ENCODE results near the gene ATRN.

The ATRN gene

DNA sequence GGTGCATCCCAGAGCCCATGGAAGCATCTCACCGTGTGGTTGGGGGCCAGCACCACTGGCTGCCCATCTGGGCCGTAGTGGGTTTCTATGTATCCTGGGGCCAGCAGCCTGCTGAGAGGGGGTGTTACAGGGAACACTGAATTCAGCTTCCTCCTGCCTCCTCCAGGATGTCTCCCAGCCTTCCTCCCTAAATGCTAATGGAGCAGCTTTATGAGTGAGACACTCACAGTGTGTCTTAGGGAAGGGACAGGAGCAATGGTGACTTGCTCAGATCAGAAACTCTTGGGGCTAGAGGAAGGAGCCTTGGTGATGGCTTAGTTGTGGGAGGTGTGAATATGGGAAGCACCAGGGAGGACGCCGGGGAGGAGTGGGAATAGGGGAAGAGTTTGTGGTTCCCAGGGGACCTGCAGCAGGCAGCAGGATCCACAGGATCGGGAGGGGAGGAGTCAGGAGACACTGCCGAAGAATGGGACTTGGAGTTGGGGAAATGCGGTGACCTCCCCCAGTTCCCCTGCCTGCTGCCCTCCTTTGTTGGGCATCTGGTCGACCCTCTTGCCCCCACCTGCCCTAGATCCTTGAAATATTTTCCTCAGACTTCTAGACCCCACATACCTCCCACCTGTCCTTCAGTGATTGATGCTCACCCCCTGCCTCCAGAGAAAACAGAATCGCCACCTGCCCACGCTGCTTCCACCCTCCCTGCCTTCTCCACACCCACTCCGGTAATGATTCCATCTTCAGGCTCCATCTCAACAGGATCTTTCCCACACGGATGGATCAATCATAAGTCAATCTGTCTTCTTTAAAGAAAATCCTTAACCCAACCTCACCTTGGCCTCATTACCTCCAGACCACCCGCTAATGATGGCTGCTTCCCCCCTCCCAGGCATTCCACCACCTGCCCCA, 204.4 kb downstream of the ATRN start:
- DNase-seq (ENCODE audit: low spot score): no peak

DNA sequence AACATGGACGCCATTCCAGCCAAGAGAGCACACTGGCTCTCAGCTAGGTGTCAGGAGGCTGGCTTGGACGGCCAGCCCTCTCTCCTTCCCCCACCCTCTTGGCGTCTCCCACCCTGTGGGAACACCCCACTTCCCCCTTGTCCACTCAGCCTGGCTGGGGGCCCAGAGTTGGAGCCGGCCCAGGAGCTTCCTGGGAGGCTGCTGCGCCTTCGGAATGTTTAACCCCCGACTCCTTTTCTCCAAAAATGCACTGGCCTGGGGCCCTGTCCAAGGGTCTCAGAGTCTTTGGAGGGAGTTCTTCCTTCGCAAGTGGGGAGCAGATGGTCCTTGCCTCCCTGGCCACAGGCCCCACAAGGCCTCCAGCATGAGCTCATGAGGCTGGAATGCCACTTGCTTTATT, 206.9 kb downstream of the ATRN start:
- DNase-seq (ENCODE audit: low spot score): no peak

DNA sequence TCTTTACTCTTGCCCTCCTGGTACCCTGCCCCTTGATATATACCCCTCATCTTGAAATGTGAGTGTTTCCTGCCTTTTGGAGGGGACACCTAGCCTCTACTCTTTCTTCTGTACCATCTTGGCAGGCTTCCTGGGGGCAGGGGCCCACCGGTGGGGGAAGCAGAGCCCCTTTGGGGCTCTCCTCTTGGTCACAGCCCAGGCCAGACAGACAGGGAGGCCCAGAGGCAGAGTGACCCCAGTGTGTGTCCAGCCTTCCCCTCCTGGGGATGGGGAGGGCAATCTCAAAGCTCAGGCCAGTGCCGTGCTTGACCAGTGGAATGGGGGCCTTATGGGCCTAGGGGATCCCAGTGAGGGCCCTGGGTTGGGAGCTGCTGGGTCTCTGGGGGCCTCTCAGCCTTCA, 207.4 kb downstream of the ATRN start:
- DNase-seq (ENCODE audit: low spot score): no peak

DNA sequence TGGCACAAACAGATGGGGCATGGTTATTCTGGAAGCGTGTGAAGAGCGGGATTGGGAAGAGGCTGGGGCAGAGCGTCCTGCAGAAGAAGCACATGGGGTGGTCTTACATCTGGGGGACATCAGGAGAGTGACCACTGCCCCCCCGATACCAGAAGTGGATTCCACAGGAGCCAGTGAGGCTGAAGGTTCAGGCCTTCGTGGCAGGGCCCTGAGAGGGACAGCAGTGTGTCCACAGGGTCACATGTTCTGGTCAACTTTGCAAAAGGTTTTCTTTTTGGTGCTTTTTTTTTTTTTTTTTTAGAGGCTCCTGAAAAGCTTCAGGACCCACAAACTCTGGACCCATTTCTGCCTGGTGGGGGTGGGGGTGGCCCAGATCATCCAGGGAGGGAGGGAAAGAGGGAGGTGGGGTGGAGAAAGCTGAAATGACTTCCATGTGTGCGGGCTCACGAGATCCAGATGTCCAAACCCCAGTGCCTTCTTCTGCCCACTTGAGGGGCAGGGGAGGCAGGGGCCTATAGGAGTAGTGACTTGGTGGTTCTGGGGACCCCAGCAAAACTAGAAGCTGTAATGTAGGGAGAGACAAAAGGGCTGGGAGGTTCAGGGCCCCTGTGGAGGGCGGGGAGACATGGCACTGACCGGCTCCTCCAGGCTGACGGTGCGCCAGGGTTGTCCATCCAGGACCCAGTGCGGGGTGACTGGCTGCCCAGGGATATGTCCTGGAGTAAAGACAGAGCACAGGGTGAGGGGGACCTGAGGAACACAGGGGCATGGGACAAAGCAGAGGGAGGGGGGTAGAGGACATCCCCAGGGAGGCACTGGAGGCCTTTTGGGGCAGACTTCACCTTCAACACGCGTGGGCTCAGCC, 208.3 kb downstream of the ATRN start:
- no peak for DNase-seq (ENCODE audit: low spot score)

DNA sequence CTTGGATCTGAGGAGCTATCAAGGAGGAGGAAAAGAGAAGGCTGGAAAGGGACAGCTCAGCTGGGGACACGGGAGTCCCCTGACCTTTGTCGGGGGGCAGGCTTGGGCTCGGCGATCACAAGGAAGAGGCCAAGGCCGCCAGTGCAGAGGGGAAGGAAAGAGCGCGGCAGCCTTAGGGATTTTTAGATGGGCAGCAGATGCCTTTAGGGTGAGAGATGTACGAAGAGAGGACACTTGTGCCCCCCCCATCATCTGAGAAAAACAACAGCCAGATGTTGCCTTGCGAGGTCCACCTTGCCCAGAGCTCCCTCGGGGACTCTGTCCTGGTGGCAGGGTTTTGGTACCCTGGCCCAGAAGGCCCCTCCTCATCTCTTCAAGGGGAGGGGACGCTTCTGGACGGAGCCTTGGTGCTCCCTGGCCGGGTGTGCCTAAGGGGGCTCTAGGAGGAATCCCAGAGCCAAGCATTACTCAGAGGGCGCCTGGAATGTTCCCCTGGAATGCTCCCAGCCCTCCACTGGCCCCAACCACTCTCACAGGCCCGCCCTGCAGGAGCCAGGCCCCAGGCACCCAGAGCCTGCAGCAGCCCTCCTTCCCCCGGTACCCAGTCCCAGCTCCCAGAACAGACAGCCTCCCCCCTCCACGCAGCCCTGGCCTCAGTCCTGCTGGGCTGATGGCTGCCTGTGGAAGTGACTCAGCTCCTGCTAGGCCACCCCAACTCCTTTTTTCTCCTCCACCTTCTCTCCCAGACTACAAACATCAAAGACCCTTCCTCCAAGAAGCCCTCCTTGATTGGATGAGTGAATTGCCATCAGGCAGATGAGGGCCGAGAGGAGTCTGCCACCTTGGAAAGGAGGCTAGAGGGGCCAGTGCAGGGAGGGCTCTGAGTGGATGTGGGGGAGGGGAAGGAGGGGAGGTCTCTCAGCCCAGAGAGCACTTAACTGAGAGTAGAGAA, 209.2 kb downstream of the ATRN start:
- no peak for DNase-seq (ENCODE audit: low spot score)

DNA sequence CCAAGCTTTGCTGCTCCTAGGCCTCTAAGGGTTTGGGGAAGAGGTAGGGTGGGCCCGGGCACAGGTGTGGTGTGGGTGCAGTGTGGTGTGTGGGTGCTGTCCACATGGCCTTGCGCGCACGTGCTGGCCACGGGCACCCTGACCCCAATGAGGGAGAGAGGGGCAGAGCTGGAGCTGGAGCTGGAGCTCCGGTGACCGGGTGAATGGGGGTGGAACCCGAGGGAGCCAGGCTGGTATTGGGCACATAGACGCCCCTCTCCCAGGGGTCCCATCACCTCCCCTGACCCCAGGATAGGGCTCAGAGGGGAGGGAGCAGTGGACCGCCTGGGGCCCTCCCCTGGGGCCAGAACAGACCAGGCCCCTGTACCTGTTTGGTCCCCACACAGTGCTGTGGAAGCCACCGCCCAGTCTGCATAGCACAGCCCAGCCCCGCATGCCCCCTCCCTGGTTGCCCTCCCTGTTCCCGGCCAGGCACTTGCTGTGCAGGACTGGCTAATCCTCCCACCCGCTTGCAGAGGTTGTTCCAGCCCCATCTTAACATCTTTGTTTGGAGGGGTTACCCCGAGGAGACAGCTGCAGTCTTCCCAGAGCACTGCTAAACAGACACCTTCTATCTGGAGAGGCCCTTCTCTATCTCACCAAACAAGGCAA, 210.0 kb downstream of the ATRN start:
- DNase-seq (ENCODE audit: low spot score): no peak

DNA sequence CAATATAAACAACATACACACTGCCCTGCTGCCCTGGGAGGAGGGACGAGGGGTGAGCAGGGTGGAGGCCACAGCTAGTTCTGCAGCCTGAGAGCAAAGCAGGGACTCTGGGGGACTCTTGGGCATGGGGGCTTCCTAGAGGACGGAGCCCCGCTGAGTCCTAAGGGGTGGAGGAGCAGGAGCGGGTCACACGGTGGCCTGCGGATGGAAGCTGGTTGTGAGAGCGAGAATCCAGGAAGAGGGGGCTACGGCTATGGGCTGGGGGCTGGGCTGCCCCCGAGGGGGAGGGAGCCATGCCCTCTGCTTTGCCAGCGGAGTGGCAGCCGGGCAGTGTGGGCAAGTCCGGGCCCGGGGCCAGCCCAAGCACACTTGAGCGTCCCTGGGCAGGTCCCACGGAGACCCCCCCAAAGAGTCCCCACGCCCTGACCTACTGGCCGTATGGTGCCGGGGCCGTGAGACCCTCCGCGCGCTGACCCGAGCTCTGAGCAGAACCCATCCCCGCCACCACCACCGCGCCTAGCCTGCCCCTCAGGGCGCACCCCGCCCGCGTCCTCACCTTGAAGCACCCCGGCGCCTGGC, 210.6 kb downstream of the ATRN start:
- no peak for DNase-seq (ENCODE audit: low spot score)

DNA sequence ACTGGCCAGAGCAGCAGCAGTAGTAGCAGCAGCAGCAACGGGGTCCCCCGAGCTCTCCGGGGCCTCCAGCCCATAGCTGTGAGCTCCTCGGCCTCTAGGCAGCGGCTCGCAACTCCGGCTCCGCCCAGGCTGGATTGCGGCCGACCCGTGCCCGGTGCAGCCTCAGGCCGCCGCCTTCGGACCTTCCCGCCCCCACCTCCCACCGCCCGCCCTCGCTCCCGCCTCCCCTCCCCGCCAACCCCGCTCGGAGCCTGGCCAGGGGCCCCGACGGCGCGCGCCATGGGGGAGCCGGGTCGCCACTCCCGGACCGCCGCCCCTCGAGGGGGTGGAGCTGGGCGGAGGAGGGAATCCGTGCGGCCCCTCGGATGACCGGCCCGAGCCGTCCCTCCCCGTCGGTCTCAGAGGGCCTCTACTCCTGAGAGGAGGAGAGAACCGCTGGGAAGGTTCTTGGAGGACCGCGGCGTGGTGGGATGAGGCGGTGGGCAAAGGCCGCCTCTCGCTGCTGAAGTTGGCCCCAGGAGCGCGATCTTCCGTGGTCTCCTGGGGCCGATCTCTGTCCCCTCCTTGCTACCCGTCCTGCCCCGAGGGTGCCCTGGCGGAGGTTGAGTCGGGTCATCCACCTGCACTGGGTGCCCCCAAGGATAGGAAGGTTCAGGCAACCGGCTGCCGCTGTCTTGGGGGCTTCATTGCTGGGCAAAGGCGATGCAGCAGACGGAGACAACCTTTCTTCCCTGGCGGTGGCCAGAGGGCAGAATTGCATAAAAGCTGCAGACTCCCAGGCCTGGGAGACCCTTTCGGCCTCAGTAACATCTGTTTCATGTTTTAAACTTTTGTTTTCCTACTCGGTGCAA, 211.3 kb downstream of the ATRN start, which contains the start of gene ADAM33:
Gene ADAM33 (minus strand): TSS at position 80 of the 851 bp plus-strand sequence. CDS start 6 bp downstream, at position 74.
- DNase-seq (ENCODE audit: low spot score): no peak

DNA sequence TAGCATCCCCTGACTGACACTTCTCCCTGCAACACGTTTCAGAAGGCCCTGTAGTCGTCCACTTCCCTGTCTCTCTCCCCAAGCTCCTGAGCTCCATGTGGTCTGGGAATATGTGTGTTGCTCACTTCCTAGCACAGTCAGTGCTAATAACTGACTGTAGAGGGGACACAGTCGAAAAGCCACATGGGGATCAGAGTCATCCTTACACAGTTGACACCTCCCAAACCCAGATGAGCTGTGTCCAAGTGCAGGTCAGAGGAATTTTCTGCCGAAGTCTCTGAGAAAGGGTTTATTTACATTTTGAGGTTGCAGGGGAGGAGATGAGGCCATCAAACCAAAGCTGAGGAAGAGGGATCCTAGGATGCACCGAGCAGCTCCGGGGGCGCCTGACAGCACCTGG, 214.5 kb downstream of the ATRN start:
- DNase-seq (ENCODE audit: low spot score): no peak

DNA sequence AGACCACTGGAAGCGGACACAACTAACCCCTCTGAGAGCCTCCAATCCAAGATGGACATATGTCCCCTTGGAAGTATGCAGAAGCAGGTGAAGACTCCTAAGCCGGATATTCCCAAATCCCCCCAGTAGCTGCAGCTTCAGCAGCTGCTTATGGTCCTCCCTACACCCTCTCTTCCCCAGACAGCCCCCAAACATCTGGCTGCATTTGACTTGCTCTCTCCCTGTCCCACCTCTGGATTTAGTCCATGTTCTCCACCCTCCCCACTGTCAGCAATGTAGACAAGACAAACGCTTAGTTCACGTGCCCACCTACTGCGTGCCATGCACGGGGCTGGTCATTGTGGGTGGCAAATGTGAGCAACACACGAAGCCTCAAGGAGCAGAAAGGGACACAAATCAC, 215.6 kb downstream of the ATRN start:
- no peak for DNase-seq (ENCODE audit: low spot score)

DNA sequence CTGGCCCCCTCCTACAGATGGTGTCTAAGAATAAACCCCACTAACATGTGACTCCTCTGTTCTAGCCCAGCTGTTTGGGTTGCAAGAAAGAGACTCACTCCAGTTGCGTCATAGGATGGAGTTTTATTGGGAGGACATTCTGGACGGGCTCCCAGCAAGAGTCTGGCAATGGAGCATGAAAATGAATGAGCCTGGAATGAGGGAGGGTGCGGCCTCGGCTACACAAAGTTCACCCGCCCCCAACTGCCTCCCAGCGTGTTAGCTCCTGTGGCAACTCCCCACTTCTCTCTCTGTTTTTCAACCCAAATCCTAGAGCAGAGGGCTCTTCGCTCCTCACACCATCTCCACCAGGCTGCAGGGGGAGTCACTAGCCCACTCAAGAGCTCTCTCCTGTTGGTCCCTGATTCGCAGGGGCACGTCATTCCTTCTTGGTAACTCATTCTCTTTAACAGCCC, 216.1 kb downstream of the ATRN start:
- no peak for DNase-seq (ENCODE audit: low spot score)

DNA sequence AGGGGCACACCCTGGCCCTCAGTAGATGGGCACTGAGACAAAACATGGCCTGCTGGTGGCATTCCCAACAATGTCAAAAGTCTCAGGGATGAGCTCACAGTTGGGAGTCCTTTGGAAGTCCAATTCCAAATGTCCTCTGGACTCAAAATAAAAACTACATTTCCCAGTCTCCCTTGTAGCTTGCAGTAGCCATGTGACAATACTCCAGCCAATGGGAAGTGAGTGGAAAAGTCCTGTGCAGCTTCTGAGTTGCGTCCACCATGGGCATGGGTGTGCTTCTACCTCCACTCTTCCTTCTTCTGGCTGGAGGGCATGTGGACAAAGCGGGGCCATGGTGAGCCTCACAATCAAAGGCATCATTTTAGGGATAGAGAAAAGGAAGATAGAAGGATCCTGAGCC, 216.8 kb downstream of the ATRN start:
- DNase-seq (ENCODE audit: low spot score): no peak

DNA sequence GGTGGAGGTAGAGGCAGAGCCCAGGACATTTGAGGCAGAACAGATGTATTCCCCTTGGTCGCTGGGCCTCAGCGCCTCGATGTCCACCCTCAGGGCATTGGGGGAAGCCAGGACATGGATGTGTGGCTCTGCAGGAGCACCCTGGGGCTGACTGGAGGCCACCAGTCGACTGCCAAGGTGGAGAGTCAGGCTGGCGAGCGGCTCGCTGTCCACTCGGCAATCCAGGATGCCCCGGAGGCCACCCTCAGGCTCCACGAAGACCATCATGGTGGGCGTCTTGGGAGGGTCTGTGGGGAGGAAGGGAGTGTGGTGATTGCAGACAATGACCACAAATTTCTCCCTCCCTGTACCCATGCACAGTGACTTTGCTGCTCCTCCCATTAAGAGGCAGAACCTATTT, 219.2 kb downstream of the ATRN start:
- DNase-seq (ENCODE audit: low spot score): no peak

DNA sequence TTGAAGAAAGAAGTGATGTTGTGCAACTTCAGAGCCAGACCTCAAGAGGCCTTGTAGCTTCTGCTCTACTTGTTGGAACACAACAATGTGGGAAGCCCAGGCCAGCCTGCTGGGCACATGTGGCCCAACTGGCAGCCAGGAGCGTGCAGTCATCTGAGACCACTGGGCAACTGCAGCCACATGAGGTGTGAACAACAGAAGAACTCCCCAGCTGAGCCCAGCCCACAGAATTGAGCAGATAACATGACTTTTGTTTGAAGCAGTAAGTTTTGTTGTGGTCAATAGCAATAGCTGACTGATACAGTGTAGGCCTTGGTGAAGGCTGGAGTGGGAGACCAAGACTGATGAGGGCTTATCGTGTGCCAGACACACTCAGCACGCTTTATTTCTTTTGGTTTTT, 219.6 kb downstream of the ATRN start:
- no peak for DNase-seq (ENCODE audit: low spot score)

DNA sequence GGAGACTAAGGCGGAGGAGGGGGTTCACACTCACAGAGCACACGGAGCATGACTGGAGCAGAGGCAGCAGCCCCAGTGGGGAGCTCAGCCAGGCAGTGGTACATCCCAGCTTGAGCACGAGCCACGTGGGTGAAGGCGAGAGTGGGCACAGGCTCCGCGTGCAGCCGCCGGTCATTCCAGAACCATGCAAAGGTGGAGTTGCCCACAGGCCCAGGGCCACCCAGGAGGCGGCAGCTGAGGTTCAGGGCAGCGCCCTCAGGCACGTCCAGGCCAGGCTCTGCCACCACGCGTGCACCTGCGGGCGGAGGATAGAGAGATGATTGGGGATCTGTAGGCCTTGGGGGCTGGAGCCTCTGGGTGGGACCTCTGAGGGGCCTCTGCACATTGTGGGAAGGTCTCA, 220.5 kb downstream of the ATRN start:
- no peak for DNase-seq (ENCODE audit: low spot score)

DNA sequence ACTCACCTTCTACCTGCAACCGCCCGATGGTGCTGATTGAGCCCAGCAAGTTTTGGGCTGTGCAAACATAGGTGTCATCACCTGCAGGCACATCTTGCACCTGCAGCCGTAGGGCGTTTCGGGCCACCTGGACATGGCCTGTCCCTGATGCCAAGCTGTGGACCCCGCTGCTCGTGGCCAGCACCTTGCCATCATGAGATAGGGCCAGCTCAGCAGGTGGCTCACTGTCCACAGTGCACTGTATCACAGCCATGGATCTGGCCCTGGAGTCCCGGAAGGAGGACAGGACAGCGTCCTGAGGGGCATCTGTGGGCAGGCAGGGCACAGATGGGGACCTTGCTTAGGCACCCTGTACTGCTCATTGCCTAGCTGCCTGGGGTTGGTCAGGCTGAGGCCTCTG, 221.1 kb downstream of the ATRN start:
- DNase-seq (ENCODE audit: low spot score): no peak

DNA sequence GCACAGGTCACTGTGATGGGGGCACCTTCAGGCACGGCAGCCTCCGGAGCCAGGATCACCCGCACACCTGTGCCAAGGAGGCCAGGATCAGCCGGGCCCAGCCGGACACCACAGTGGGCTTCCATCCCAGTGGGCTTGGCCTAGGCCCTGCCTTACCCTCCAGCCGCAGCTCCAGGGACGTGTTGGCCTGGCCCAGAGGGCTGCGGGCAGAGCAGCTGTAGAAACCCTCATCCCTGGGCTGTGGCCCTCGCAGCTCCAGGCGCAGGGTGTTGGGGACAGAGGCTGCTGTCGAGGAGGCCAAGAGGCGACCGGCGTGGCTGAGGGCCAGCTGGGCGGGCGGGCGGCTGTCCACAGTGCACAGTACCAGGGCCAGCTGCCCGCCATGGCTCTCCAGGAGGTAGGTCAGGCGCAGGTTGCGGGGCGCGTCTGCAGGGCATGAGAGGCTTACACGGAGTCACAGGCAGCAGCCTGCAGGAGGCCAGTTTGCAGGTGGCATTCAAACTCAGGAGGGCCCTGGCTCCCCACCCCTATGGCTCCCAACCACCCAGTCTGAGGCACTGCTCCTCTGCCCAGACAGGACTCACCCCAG, 222.0 kb downstream of the ATRN start:
- no peak for DNase-seq (ENCODE audit: low spot score)

DNA sequence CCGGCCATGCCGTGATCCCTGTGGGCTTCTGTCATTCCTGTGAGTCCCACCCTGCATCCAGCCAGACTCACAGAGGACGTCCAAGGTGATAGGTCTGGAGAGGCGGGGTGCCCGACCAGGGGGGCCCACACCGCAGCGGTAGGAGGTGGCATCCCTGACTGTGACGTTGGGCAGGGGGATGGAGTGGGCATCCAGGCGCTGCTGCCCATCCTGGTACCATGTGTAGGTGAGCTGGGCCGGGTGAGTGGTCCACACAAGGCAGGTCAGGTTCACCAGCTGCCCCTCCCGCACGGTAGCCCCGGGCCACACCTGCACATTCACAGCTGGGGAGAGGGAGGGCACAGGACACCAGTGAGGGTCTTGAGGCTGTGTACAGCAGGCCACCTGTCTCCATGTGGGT, 222.6 kb downstream of the ATRN start:
- DNase-seq (ENCODE audit: low spot score): no peak

DNA sequence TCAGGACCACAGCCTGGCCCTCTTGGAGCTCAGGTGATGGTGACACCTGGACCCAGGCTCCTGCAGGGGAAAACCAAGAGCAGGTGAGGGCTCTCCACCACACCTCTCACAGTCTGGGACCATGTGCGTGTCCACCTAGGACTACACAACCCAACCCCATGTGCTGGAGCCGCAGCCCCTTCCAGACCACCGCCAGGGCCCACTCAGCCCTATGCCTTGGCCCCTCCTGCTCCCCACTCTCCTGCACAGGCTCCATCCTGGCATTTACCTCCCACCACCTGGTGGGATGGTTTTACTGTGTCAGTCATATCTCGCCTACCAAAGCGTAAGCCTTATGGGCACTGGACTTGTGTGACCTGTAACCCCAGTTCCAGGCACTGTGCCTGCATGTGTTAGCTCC, 224.0 kb downstream of the ATRN start:
- DNase-seq (ENCODE audit: low spot score): no peak

DNA sequence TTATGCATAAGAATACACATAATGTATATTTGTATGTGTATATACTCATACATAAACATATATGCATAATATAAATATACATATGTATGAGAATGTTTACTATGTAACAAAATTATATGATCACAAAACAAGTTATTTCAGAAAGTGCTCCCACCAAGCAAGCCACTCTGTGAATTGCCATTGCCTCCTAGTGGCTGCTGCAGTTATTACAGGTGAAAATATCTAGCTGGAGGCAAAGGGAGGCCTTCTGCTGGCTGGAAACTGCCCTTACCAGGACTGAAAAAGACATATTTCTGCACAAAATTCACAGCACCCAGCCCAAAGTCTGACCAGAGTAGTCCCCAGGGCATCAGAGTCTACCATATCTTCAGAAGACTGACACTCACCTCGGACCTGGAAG, 225.4 kb downstream of the ATRN start:
- DNase-seq (ENCODE audit: low spot score): peak; percentile 30
